Activated CD4-positive, alpha-beta memory T cell treated with anti-CD3 and anti-CD28 coated beads for 36 hours (primary cell): ENCODE data around the gene SMARCA2. TPM values are rescaled to one million over a fixed set of nuclear protein-coding genes. Genes with fewer than 3 reads are reported as not detected.

Experiments
- CTCF ChIA-PET: fragments of 350-600 bp; sonication (Branson Sonifier 250); formaldehyde crosslinking; loops from one replicate; lab custom pipeline; 2021; ENCODE audit warnings: antibody characterized with exemption, inconsistent platforms; lab: Charles Lee
- POLR2A ChIA-PET: fragments of 350-600 bp; sonication (Branson Sonifier 250); formaldehyde crosslinking; loops from one replicate; lab custom pipeline; 2021; ENCODE audit warnings: antibody characterized with exemption; lab: Charles Lee
- DNase-seq: peaks from one replicate; pipeline ENCODE4 v3.0.0-alpha.2; 2020
- H3K27ac Mint-ChIP-seq: one replicate; pipeline ENCODE4 v1.8.0; 2021; ENCODE audit warnings: mixed read lengths
- H3K27me3 Mint-ChIP-seq: one replicate; pipeline ENCODE4 v1.8.0; 2021; ENCODE audit warnings: mixed read lengths
- H3K36me3 Mint-ChIP-seq: one replicate; pipeline ENCODE4 v1.8.0; 2021; ENCODE audit warnings: mixed read lengths
- H3K4me1 Mint-ChIP-seq: one replicate; pipeline ENCODE4 v1.8.0; 2021; ENCODE audit warnings: low read depth, mixed read lengths
- H3K4me3 Mint-ChIP-seq: one replicate; pipeline ENCODE4 v1.8.0; 2021; ENCODE audit warnings: mild to moderate bottlenecking, mixed read lengths
- H3K9me3 Mint-ChIP-seq: one replicate; pipeline ENCODE4 v1.8.0; 2021; ENCODE audit warnings: mixed read lengths
- intact Hi-C: fragments of 100-400 bp; cut with micrococcal nuclease; formaldehyde crosslinking; loops from one replicate; pipeline ENCODE4 v1.15.1; 2023
- total RNA-seq, 2 experiments: library from RNA; stranded (reverse); gene quantifications; one replicate each; pipeline ENCODE4 v1.2.3, GENCODE V29; 2021

SMARCA2 gene
- 100 to 1,000 TPM in 1 of 2 experiments, 10 to 100 TPM in 1; 95.1 to 100 TPM for total RNA-seq

DNA sequence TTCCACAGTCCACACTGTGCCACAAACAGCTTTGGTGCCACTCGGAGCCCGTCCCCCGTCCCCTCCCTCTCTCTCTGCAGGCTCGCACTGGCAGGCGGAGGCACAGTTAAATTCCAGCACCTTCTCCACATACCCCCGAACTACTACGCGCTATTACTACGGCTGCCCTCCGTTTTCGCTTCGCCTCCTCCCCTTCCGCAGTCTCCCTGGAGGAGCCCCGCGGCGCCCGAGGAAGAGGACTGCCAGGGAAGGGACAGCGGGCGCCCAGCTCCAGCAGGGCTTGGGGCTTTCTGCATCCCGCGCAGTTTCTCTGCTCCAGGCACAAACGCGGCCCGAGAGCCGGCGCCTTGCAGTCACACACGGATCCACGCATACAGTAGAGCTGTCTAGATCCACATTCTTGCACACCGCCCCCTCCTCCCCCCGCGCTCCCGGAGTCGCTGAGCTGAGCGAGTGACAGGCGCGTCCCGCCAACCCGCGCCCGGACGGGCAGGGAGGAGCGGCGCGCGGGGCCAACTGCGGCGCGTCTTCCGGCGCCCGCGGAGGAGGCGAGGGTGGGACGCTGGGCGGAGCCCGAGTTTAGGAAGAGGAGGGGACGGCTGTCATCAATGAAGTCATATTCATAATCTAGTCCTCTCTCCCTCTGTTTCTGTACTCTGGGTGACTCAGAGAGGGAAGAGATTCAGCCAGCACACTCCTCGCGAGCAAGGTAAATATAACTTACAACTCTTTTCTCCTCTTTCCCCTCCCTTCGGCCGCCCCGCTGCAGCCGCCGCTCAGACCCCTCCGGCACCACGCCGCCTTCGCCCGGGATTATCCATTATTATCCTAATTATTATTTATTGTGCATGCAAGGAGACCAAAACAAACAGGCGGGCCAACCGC, at the start of gene SMARCA2:
Gene SMARCA2 (plus strand): TSS at position 652 of the 885 bp plus-strand sequence. CDS start 13,676 bp downstream, outside the sequence.
- H3K27ac Mint-ChIP-seq = peak within 1 kb of the TSS; percentile 100
- H3K9me3 Mint-ChIP-seq = no peaks in the 10 kb centered on the region
- peak within 1 kb of the TSS; percentile 99 for H3K4me3 Mint-ChIP-seq
- H3K36me3 Mint-ChIP-seq = peaks cover 7% of the 10 kb centered on the region
- H3K4me1 Mint-ChIP-seq = peaks cover 47% of the 10 kb centered on the region
- POLR2A ChIA-PET = interaction anchor here (0.7 to 4.7 kb wide), 7 partner anchors 11 to 258 kb away, joined by 3 to 52 read pairs (median 3); no protein-coding TSS in a partner anchor
- peak; percentile 98 for DNase-seq
- intact Hi-C loops = loop anchor here (1.0 to 10.0 kb wide), 9 partner anchors 8 to 1740 kb away; partner anchors contain the start of genes PUM3 and RFX3
- peaks cover 4% of the 10 kb centered on the region for H3K27me3 Mint-ChIP-seq
- CTCF ChIA-PET = interaction anchor here (0.6 to 1.5 kb wide), 4 partner anchors 39 to 287 kb away, joined by 3 to 7 read pairs (median 4); no protein-coding TSS in a partner anchor

DNA sequence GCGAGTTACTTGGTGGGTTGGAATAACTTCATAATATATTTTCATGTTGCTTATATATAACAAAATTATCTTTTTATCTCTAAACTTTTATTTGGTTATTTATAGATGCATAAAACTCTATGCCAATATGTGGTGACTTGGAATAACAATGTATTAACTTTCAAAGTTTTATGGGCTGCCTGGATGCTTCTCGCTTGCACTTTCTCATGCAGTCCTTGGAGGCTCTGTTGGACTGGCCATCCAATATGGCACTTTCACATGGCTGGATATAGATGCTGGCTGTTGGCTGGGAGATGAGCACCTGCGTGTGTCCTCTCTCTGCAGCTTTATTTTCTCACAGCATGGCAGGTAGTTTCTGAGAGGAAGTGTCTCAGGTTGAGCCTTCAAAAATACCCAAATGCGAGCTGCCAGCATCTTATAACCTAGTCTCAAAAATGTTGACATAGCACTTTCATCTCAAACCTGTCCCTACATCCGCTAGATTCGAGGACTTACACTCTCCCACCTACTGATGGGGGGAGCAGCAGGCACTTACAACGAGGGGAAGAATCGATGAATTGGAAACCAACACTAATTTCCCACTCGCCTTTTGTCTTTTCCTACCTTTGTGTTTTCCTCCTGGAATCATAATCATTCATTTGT, 48.3 kb upstream of the SMARCA2 start:
- Mint-ChIP-seq H3K27me3 (peaks cover 3% of the 10 kb centered on the region), H3K4me3 (no peak overlapping the region), H3K27ac (no peak overlapping the region), H3K9me3 (no peaks in the 10 kb centered on the region), H3K36me3 (no peaks in the 10 kb centered on the region), H3K4me1 (no peaks in the 10 kb centered on the region)
- ChIA-PET CTCF (interaction anchor here (0.7 kb wide), 1 partner anchor 113 kb away, joined by 4 read pairs; no protein-coding TSS in a partner anchor), POLR2A (no interaction called here)
- no peak for DNase-seq
- intact Hi-C loops = no loop called here

DNA sequence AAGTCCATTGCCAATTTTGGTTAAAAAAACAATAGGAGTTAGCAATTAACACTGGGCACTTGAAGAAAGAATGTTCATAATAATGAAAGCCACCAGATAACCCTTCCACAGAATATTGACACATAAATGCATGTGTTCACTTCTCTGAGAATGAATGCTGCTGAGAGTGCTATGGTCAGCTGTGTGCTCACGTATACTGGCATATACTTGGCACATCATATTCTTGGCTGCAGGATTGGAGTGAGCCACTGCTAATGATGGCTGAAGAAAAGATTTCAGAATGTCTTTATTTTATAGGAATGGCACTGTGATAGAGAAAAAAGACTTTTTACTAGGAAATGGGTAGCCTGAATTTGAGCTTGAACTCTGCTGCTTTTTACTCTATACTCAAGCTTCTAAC, 46.0 kb upstream of the SMARCA2 start:
- CTCF ChIA-PET = no interaction called here
- peaks cover 10% of the 10 kb centered on the region for H3K9me3 Mint-ChIP-seq
- H3K4me1 Mint-ChIP-seq = no peaks in the 10 kb centered on the region
- no peak for DNase-seq
- no peak overlapping the region for H3K27ac Mint-ChIP-seq
- POLR2A ChIA-PET = no interaction called here
- no peak overlapping the region for H3K4me3 Mint-ChIP-seq
- peaks cover 4% of the 10 kb centered on the region for H3K36me3 Mint-ChIP-seq
- intact Hi-C loops = no loop called here
- peaks cover 3% of the 10 kb centered on the region for H3K27me3 Mint-ChIP-seq

DNA sequence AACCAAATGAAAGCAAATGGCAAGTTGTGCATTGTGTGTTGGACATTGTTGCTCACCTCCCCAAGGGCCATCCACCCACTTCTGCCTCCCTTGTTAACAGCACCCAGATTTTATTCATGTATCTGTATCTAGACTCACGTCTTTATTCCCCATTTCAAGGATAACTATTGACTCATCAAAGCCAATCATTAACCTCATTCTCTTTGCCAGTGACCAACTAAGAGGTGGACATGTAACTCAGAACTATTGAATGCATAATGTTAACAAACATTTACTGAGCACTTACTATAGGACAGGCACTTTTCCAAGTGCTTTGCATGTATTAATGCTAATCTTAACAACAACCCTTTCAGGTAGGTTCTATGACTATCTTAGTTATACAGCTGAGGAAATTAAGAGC, 45.2 kb upstream of the SMARCA2 start:
- no peak overlapping the region for H3K4me3 Mint-ChIP-seq
- no peak for DNase-seq
- POLR2A ChIA-PET = no interaction called here
- intact Hi-C loops = no loop called here
- peaks cover 1% of the 10 kb centered on the region for H3K27me3 Mint-ChIP-seq
- H3K9me3 Mint-ChIP-seq = peaks cover 10% of the 10 kb centered on the region
- CTCF ChIA-PET = no interaction called here
- H3K36me3 Mint-ChIP-seq = peaks cover 4% of the 10 kb centered on the region
- H3K4me1 Mint-ChIP-seq = no peaks in the 10 kb centered on the region
- no peak overlapping the region for H3K27ac Mint-ChIP-seq

DNA sequence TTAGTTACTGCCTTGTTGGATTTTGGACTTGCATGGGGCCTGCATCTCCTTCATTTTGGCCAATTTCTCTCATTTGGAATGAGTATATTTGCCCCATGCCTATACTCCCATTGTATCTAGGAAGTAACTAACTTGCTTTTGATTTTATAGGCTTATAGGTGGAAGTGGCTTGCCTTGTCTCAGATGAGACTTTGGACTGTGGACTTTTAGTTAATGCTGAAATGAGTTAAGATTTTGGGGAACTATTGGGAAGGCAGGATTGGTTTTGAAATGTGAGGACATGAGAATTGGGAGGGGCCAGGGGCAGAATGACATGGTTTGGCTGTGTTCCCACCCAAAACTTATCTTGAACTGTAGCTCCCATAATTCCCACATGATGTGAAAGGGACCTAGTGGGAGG, 42.5 kb upstream of the SMARCA2 start:
- peaks cover 4% of the 10 kb centered on the region for H3K36me3 Mint-ChIP-seq
- H3K27ac Mint-ChIP-seq = no peak overlapping the region
- H3K9me3 Mint-ChIP-seq = peaks cover 10% of the 10 kb centered on the region
- no peak for DNase-seq
- H3K4me1 Mint-ChIP-seq = no peaks in the 10 kb centered on the region
- no peak overlapping the region for H3K4me3 Mint-ChIP-seq
- CTCF ChIA-PET = no interaction called here
- intact Hi-C loops = no loop called here
- no peaks in the 10 kb centered on the region for H3K27me3 Mint-ChIP-seq
- POLR2A ChIA-PET = no interaction called here

DNA sequence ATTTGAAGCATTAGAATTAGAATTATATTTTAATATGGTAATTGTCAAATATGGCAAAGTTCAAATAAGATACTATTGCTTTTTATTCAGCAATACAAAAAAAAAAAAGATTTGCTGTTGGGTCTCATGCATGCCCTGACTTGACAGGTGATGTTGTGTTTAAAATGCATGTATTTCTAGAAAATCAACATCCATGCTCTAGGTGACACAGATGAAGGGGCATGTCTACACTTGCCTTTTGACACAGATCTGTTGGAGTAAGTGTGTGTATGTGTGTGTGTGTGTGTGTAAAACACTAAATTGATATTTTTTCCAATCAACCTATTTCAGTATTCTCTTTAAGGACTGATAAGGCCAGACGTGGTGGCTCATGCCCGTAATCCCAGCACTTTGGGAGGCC, 38.1 kb upstream of the SMARCA2 start:
- intact Hi-C loops = no loop called here
- ChIA-PET POLR2A (no interaction called here), CTCF (no interaction called here)
- Mint-ChIP-seq H3K4me3 (no peak overlapping the region), H3K27ac (no peak overlapping the region), H3K36me3 (peaks cover 4% of the 10 kb centered on the region), H3K27me3 (no peaks in the 10 kb centered on the region), H3K9me3 (peaks cover 10% of the 10 kb centered on the region), H3K4me1 (no peaks in the 10 kb centered on the region)
- DNase-seq = no peak

DNA sequence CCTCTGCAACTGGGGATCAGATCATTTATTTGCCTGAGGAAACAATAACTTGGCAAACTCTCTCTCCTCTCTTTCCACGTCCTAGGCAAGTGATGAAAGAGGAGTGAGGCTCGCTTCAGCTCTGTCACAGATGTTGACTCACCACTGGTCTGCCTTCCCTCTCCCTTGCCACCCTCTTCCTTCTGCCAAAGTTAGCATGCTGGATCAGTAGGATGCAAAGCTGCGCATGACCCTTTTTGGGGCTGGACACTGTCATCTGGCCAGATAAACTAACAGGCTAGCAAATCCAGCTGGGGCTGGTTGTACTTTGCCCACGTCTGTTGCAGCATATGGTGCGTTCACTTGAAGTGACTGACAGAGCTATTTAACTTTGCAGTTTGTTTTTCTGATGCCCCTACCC, 36.2 kb upstream of the SMARCA2 start:
- no peaks in the 10 kb centered on the region for H3K9me3 Mint-ChIP-seq
- no peaks in the 10 kb centered on the region for H3K36me3 Mint-ChIP-seq
- H3K4me3 Mint-ChIP-seq = no peak overlapping the region
- ChIA-PET POLR2A (no interaction called here), CTCF (no interaction called here)
- no peaks in the 10 kb centered on the region for H3K4me1 Mint-ChIP-seq
- no peak overlapping the region for H3K27ac Mint-ChIP-seq
- intact Hi-C loops = no loop called here
- no peaks in the 10 kb centered on the region for H3K27me3 Mint-ChIP-seq
- no peak for DNase-seq

DNA sequence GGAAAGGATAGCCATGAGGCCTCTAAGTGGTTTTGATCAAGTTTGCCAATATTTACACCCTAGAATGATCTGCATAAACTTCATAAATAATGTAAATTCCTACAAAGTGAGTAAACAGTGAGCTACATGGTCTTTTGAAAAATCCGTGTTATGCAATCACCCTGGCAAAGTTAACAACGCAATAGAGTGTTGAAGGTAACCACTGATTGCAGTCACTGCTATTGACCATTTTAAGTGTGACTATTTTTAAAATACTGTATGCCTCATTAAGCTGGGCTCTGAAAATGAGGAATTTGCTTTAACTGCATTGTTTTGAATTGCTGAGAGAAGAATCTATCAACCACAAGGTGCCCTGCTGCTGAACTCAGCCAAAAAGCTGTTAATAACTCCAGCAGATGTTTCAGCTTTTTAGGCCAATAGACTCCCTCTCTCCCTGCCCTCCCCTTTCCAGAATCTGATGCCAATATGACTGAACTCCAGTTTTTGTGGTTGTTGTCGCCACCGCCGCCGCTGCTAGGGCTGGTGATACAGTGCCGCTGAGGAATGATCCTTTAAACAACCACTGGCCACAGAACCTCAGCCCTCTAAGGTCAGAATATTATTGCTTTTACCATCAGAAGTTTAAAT, 35.3 kb upstream of the SMARCA2 start:
- ChIA-PET POLR2A (no interaction called here), CTCF (no interaction called here)
- Mint-ChIP-seq H3K36me3 (no peaks in the 10 kb centered on the region), H3K4me3 (no peak overlapping the region), H3K27me3 (no peaks in the 10 kb centered on the region), H3K4me1 (no peaks in the 10 kb centered on the region), H3K27ac (no peak overlapping the region), H3K9me3 (no peaks in the 10 kb centered on the region)
- intact Hi-C loops = no loop called here
- DNase-seq = no peak

DNA sequence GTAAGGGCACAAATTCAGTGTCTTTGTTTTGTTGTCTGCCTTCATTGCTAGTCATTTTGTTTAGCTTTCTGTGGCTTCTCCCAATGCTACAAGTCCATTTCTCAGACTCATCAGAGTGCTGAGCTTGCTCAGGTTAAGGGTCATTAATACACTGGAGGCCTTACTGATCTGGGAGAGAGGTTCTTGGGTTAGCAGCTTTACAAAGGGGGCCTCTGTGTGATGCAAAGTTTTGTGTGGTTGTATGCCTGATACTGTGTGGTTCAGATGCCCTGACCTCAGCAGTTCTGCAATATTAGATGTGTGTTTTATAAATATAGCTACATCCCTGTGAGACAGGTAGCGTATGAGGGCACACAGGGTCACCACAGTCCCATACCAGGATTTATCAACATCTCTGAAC, 34.8 kb upstream of the SMARCA2 start:
- intact Hi-C loops = no loop called here
- no peaks in the 10 kb centered on the region for H3K4me1 Mint-ChIP-seq
- ChIA-PET CTCF (no interaction called here), POLR2A (no interaction called here)
- H3K27ac Mint-ChIP-seq = no peak overlapping the region
- DNase-seq = no peak
- H3K9me3 Mint-ChIP-seq = no peaks in the 10 kb centered on the region
- no peak overlapping the region for H3K4me3 Mint-ChIP-seq
- no peaks in the 10 kb centered on the region for H3K36me3 Mint-ChIP-seq
- H3K27me3 Mint-ChIP-seq = no peaks in the 10 kb centered on the region

DNA sequence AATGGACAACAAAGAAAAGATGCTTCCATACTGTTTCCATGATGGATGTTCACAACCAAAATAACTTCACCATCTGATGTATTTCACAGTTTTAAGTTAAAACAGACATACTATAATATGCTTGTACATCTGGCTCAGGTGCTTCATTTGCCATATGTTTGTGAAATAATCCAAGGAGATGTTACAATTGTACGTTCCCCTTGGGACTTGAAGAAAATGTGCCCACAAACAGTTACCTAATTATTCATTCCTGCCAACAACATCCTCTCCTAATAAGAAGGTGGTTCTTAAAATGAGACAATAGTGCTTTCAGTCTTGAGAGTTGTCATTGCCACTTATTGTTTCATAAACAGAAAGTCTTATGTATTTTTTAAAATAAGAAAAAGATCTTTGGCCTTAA, 33.1 kb upstream of the SMARCA2 start:
- Mint-ChIP-seq H3K27ac (no peak overlapping the region), H3K4me1 (no peaks in the 10 kb centered on the region), H3K9me3 (no peaks in the 10 kb centered on the region), H3K4me3 (no peak overlapping the region), H3K36me3 (no peaks in the 10 kb centered on the region), H3K27me3 (no peaks in the 10 kb centered on the region)
- no peak for DNase-seq
- CTCF ChIA-PET = no interaction called here
- intact Hi-C loops = no loop called here
- POLR2A ChIA-PET = no interaction called here

DNA sequence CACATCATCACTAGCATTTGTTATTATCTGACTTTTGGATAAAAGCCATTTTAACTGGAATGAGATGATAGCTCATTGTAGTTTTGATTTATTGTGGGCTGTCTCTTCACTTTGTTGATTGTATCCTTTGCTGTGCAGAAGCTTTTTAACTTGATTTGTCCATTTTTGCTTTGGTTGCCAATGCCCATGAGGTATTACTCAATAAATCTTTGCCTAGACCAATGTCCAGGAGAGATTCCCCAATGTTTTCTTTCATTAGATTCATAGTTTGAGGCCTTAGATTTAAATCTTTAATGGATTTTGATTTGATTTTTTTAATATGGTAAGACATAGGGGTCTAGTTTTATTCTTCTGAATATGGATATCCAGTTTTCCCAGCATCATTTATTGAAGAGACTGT, 28.8 kb upstream of the SMARCA2 start:
- intact Hi-C loops = no loop called here
- no peaks in the 10 kb centered on the region for H3K9me3 Mint-ChIP-seq
- no peaks in the 10 kb centered on the region for H3K4me1 Mint-ChIP-seq
- H3K27ac Mint-ChIP-seq = no peak overlapping the region
- ChIA-PET CTCF (no interaction called here), POLR2A (no interaction called here)
- DNase-seq = no peak
- no peaks in the 10 kb centered on the region for H3K27me3 Mint-ChIP-seq
- H3K36me3 Mint-ChIP-seq = no peaks in the 10 kb centered on the region
- no peak overlapping the region for H3K4me3 Mint-ChIP-seq

DNA sequence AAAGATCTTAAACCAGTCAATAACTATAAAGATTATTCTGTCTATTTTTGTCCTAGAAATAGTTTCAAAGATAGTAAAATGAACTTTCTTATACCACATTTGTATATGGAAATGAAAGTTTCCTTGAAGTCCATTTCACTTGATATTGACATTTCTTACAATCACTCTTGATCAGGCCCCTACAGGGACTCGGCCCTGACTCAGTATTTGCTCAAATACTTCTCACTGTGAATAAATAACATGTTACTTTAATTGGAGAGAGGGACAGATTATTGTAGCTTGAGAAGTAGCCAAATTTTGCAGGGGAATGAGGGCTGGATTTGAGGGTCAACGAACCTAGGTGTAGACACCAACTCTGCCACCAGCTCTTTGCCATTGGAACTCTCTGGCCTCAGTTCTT, 25.6 kb upstream of the SMARCA2 start:
- CTCF ChIA-PET = no interaction called here
- H3K27me3 Mint-ChIP-seq = no peaks in the 10 kb centered on the region
- H3K9me3 Mint-ChIP-seq = no peaks in the 10 kb centered on the region
- H3K4me1 Mint-ChIP-seq = no peaks in the 10 kb centered on the region
- H3K4me3 Mint-ChIP-seq = no peak overlapping the region
- POLR2A ChIA-PET = no interaction called here
- no peaks in the 10 kb centered on the region for H3K36me3 Mint-ChIP-seq
- no peak overlapping the region for H3K27ac Mint-ChIP-seq
- no peak for DNase-seq
- intact Hi-C loops = no loop called here
